Trophoblast cell (in vitro differentiated cells and primary cell): Measurements from ENCODE around the gene HAUS8.

Experiments used
- DNase-seq, 2 donors: peaks; one replicate each; pipeline ENCODE4 v3.0.0-alpha.2; 2016
- H2AFZ ChIP-seq: 2 replicates; pipeline ENCODE4 v1.6.1; 2013; ENCODE audit warnings: low read length, moderate library complexity, mild to moderate bottlenecking; ENCODE audit not compliant: insufficient read depth, poor library complexity
- H2AK5ac ChIP-seq: 2 replicates; pipeline ENCODE4 v1.6.1; 2013; ENCODE audit warnings: mild to moderate bottlenecking, low read length
- H2BK120ac ChIP-seq: 2 replicates; pipeline ENCODE4 v1.6.1; 2013; ENCODE audit warnings: low read length, mild to moderate bottlenecking, moderate library complexity; ENCODE audit not compliant: insufficient read depth, poor library complexity
- H2BK12ac ChIP-seq: 2 replicates; pipeline ENCODE4 v1.6.1; 2013; ENCODE audit warnings: mild to moderate bottlenecking, low read length, moderate library complexity
- H2BK5ac ChIP-seq: 2 replicates; pipeline ENCODE4 v1.6.1; 2013; ENCODE audit warnings: low read length, low read depth, moderate library complexity, mild to moderate bottlenecking; ENCODE audit not compliant: poor library complexity
- H3K14ac ChIP-seq: 2 replicates; pipeline ENCODE4 v1.6.1; 2013; ENCODE audit warnings: mild to moderate bottlenecking, low read length
- H3K18ac ChIP-seq: 2 replicates; pipeline ENCODE4 v1.6.1; 2013; ENCODE audit warnings: mild to moderate bottlenecking, low read length
- H3K23ac ChIP-seq: 2 replicates; pipeline ENCODE4 v1.6.1; 2013; ENCODE audit warnings: low read length
- H3K27ac ChIP-seq: 2 replicates; pipeline ENCODE4 v1.5.1; 2013; ENCODE audit warnings: low read depth, mild to moderate bottlenecking, inconsistent platforms, low read length, moderate library complexity
- H3K27me3 ChIP-seq: 2 replicates; pipeline ENCODE4 v1.6.1; 2013; ENCODE audit warnings: inconsistent platforms, mild to moderate bottlenecking, low read length, moderate library complexity; ENCODE audit not compliant: insufficient read depth
- H3K36me3 ChIP-seq, 2 experiments: 1 replicate in 1 of 2; 2 replicates in 1 of 2; pipeline ENCODE4 v1.6.1; 2013; ENCODE audit warnings: low read length in 2 of 2, mild to moderate bottlenecking in 2 of 2, moderate library complexity in 1 of 2; ENCODE audit not compliant: insufficient read depth in 2 of 2, control insufficient read depth in 1 of 2
- H3K4ac ChIP-seq: 2 replicates; pipeline ENCODE4 v1.6.1; 2013; ENCODE audit warnings: low read depth, mild to moderate bottlenecking, low read length, moderate library complexity
- H3K4me1 ChIP-seq, 2 experiments: 1 replicate in 1 of 2; 2 replicates in 1 of 2; pipeline ENCODE4 v1.6.1; 2013; ENCODE audit warnings: low read length in 2 of 2, mild to moderate bottlenecking in 2 of 2, moderate library complexity in 1 of 2; ENCODE audit not compliant: insufficient read depth in 2 of 2, control insufficient read depth in 1 of 2
- H3K4me2 ChIP-seq: 2 replicates; pipeline ENCODE4 v1.6.1; 2013; ENCODE audit warnings: inconsistent platforms, mild to moderate bottlenecking, low read length, moderate library complexity
- H3K4me3 ChIP-seq: 2 replicates; pipeline ENCODE4 v1.5.1; 2013; ENCODE audit warnings: mild to moderate bottlenecking, low read depth, low read length, inconsistent platforms
- H3K79me1 ChIP-seq: one replicate; pipeline ENCODE4 v1.6.1; 2013; ENCODE audit warnings: low read length
- H3K79me2 ChIP-seq: 2 replicates; pipeline ENCODE4 v1.6.1; 2013; ENCODE audit warnings: low read length, mild to moderate bottlenecking; ENCODE audit not compliant: control insufficient read depth, insufficient read depth, poor library complexity
- H3K9ac ChIP-seq: 2 replicates; pipeline ENCODE4 v1.6.1; 2013; ENCODE audit warnings: mild to moderate bottlenecking, low read length
- H3K9me3 ChIP-seq: 2 replicates; pipeline ENCODE4 v1.6.1; 2013; ENCODE audit warnings: low read depth, mild to moderate bottlenecking, control low read depth, inconsistent platforms, low read length; ENCODE audit not compliant: insufficient read depth
- H4K12ac ChIP-seq: 2 replicates; pipeline ENCODE4 v1.6.1; 2013; ENCODE audit warnings: low read depth, mild to moderate bottlenecking, low read length, moderate library complexity
- H4K8ac ChIP-seq: 2 replicates; pipeline ENCODE4 v1.6.1; 2013; ENCODE audit warnings: low read depth, mild to moderate bottlenecking, low read length, moderate library complexity
- H4K91ac ChIP-seq: one replicate; pipeline ENCODE4 v1.6.1; 2013; ENCODE audit warnings: low read depth, mild to moderate bottlenecking, low read length, moderate library complexity
- WGBS: extraction: QIAGEN DNeasy Blood & Tissue Kit; methylation state at CpG from one replicate; pipeline ENCODE4 v1.1.7; 2013; ENCODE audit warnings: missing lambda C conversion rate; ENCODE audit not compliant: insufficient read length, insufficient coverage; ENCODE audit errors: extremely low coverage; 5-methylcytosine and 5-hydroxymethylcytosine counted together

HAUS8 gene

GRCh38 chr19:17041976-17042375 lies 33.3 kb downstream of the HAUS8 start:
- no peak overlapping the region for H2AK5ac ChIP-seq
- H3K14ac ChIP-seq: no peak overlapping the region
- no peaks in the 10 kb centered on the region for H3K79me2 ChIP-seq
- no peak overlapping the region for H2BK120ac ChIP-seq
- H3K36me3 ChIP-seq: no peaks in the 10 kb centered on the region
- no peak for DNase-seq
- no peaks in the 10 kb centered on the region for H3K4me1 ChIP-seq
- no peak overlapping the region for H4K8ac ChIP-seq
- H3K18ac ChIP-seq: no peak overlapping the region
- no peak overlapping the region for H4K91ac ChIP-seq
- no peak overlapping the region for H2BK12ac ChIP-seq
- H3K4me2 ChIP-seq: no peak overlapping the region
- H3K27ac ChIP-seq: no peak overlapping the region
- H3K4me3 ChIP-seq: no peak overlapping the region
- no peaks in the 10 kb centered on the region for H3K27me3 ChIP-seq
- H3K4ac ChIP-seq: no peak overlapping the region
- no CpG with 5 or more reads among the region's 11 CpGs for WGBS
- no peaks in the 10 kb centered on the region for H3K9me3 ChIP-seq
- no peak overlapping the region for H2AFZ ChIP-seq
- no peaks in the 10 kb centered on the region for H3K79me1 ChIP-seq
- no peak overlapping the region for H4K12ac ChIP-seq
- no peak overlapping the region for H3K9ac ChIP-seq
- H3K23ac ChIP-seq: no peak overlapping the region
- no peak overlapping the region for H2BK5ac ChIP-seq

GRCh38 chr19:17037966-17038500 lies 37.2 kb downstream of the HAUS8 start:
- no peak overlapping the region for H2AK5ac ChIP-seq
- no peak for DNase-seq
- no peak overlapping the region for H3K18ac ChIP-seq
- H3K14ac ChIP-seq: no peak overlapping the region
- peak overlapping the region; percentile 34 for H3K4me3 ChIP-seq
- H3K4ac ChIP-seq: no peak overlapping the region
- H2BK5ac ChIP-seq: no peak overlapping the region
- H3K4me1 ChIP-seq: no peaks in the 10 kb centered on the region
- no peaks in the 10 kb centered on the region for H3K36me3 ChIP-seq
- no peak overlapping the region for H3K23ac ChIP-seq
- H3K9ac ChIP-seq: no peak overlapping the region
- H3K27ac ChIP-seq: no peak overlapping the region
- no peak overlapping the region for H2AFZ ChIP-seq
- no peak overlapping the region for H4K12ac ChIP-seq
- no peaks in the 10 kb centered on the region for H3K27me3 ChIP-seq
- WGBS: 95% methylated on average over 1 of the region's 15 CpGs
- no peaks in the 10 kb centered on the region for H3K9me3 ChIP-seq
- H3K4me2 ChIP-seq: no peak overlapping the region
- no peak overlapping the region for H2BK12ac ChIP-seq
- H4K8ac ChIP-seq: no peak overlapping the region
- no peaks in the 10 kb centered on the region for H3K79me1 ChIP-seq
- no peak overlapping the region for H4K91ac ChIP-seq
- H3K79me2 ChIP-seq: no peaks in the 10 kb centered on the region
- no peak overlapping the region for H2BK120ac ChIP-seq

GRCh38 chr19:17037184-17037583 lies 38.1 kb downstream of the HAUS8 start:
- no peak overlapping the region for H2AK5ac ChIP-seq
- H3K27me3 ChIP-seq: no peaks in the 10 kb centered on the region
- no peaks in the 10 kb centered on the region for H3K36me3 ChIP-seq
- no peak overlapping the region for H3K14ac ChIP-seq
- H3K23ac ChIP-seq: no peak overlapping the region
- H3K18ac ChIP-seq: no peak overlapping the region
- H3K4ac ChIP-seq: no peak overlapping the region
- WGBS: no CpG with 5 or more reads among the region's 6 CpGs
- no peak overlapping the region for H4K8ac ChIP-seq
- H2AFZ ChIP-seq: no peak overlapping the region
- H3K4me1 ChIP-seq: no peaks in the 10 kb centered on the region
- no peak overlapping the region for H2BK12ac ChIP-seq
- no peak overlapping the region for H3K27ac ChIP-seq
- no peak overlapping the region for H3K9ac ChIP-seq
- no peaks in the 10 kb centered on the region for H3K79me2 ChIP-seq
- H3K4me3 ChIP-seq: no peak overlapping the region
- no peak overlapping the region for H4K12ac ChIP-seq
- H2BK120ac ChIP-seq: no peak overlapping the region
- peaks cover 2% of the 10 kb centered on the region for H3K9me3 ChIP-seq
- no peaks in the 10 kb centered on the region for H3K79me1 ChIP-seq
- H3K4me2 ChIP-seq: no peak overlapping the region
- DNase-seq: no peak
- H2BK5ac ChIP-seq: no peak overlapping the region
- H4K91ac ChIP-seq: no peak overlapping the region

GRCh38 chr19:17036640-17037039 lies 38.6 kb downstream of the HAUS8 start:
- Histone ChIP-seq H3K14ac (no peak overlapping the region), H3K9ac (no peak overlapping the region), H4K12ac (no peak overlapping the region), H3K27ac (no peak overlapping the region), H3K79me2 (no peaks in the 10 kb centered on the region), H3K4me3 (no peak overlapping the region), H3K18ac (no peak overlapping the region), H2AK5ac (no peak overlapping the region), H3K4me1 (no peaks in the 10 kb centered on the region), H2BK120ac (no peak overlapping the region), H3K79me1 (no peaks in the 10 kb centered on the region), H2AFZ (no peak overlapping the region), H3K23ac (no peak overlapping the region), H2BK5ac (no peak overlapping the region), H3K4ac (no peak overlapping the region), H3K36me3 (no peaks in the 10 kb centered on the region), H3K9me3 (peaks cover 2% of the 10 kb centered on the region), H4K8ac (no peak overlapping the region), H3K4me2 (no peak overlapping the region), H4K91ac (no peak overlapping the region), H2BK12ac (no peak overlapping the region), H3K27me3 (no peaks in the 10 kb centered on the region)
- WGBS: no CpG with 5 or more reads among the region's 4 CpGs
- no peak for DNase-seq
